Erythroblast (primary cell): ENCODE data around the gene NFAT5.
"Not testable (repeated sequence)": the region's sequence is repeated elsewhere in the genome, so short reads cannot be mapped to it uniquely, and the experiment has no call there.

Source experiments
- DNase-seq, 2 experiments: peaks; one replicate each; lab custom pipeline; 2025; lab: John Stamatoyannopoulos, UW
- GATA1 ChIP-seq: IDR thresholded peaks from 2 replicates; pipeline ENCODE4 v1.6.1; 2011; ENCODE audit warnings: low read depth, mild to moderate bottlenecking, control low read depth, low read length, moderate library complexity
- POLR2A ChIP-seq: IDR thresholded peaks from 2 replicates; pipeline ENCODE4 v1.6.1; 2011; ENCODE audit warnings: mild to moderate bottlenecking, low read length

NFAT5 gene

GRCh38 chr16:69621225-69621624 is 55.5 kb downstream of the NFAT5 start:
- no peak for TF ChIP-seq POLR2A
- TF ChIP-seq GATA1: no peak
- DNase-seq: no peak

- DNase-seq: no peak
- TF ChIP-seq GATA1: no peak
- TF ChIP-seq POLR2A: no peak
Observed at GRCh38 chr16:69626256-69626655, 60.5 kb downstream of the NFAT5 start.

GRCh38 chr16:69632828-69633227 is 67.1 kb downstream of the NFAT5 start:
- DNase-seq: no peak

GRCh38 chr16:69633375-69633774 is 67.6 kb downstream of the NFAT5 start:
- no peak for DNase-seq
- TF ChIP-seq POLR2A (no peak), GATA1 (no peak)

More at GRCh38 chr16:69632828-69633227, 67.1 kb downstream of the NFAT5 start:
- TF ChIP-seq POLR2A (no peak), GATA1 (no peak)

GRCh38 chr16:69636563-69637146 is 70.9 kb downstream of the NFAT5 start:
- not testable (repeated sequence) for DNase-seq

GRCh38 chr16:69637206-69637865 is 71.6 kb downstream of the NFAT5 start:
- not testable (repeated sequence) for DNase-seq

- DNase-seq: not testable (repeated sequence)
Observed at GRCh38 chr16:69643997-69644396, 78.2 kb downstream of the NFAT5 start.

GRCh38 chr16:69644790-69645189 is 79.0 kb downstream of the NFAT5 start:
- no peak for DNase-seq
- TF ChIP-seq POLR2A: no peak
- TF ChIP-seq GATA1: no peak

- no peak for TF ChIP-seq GATA1
- TF ChIP-seq POLR2A: no peak
- DNase-seq: no peak
Observed at GRCh38 chr16:69647020-69647419, 81.3 kb downstream of the NFAT5 start.

GRCh38 chr16:69651217-69651616 is 85.5 kb downstream of the NFAT5 start:
- TF ChIP-seq GATA1 (no peak), POLR2A (no peak)
- DNase-seq: no peak

GRCh38 chr16:69654280-69654931 is 88.6 kb downstream of the NFAT5 start:
- DNase-seq: no peak
- TF ChIP-seq POLR2A (no peak), GATA1 (no peak)

- no peak for DNase-seq
- TF ChIP-seq POLR2A (no peak), GATA1 (no peak)
Observed at GRCh38 chr16:69660166-69660565, 94.4 kb downstream of the NFAT5 start.

GRCh38 chr16:69662901-69663300 is 97.1 kb downstream of the NFAT5 start:
- no peak for DNase-seq

GRCh38 chr16:69663846-69664245 is 98.1 kb downstream of the NFAT5 start:
- DNase-seq: no peak
- no peak for TF ChIP-seq GATA1
- TF ChIP-seq POLR2A: no peak

More at GRCh38 chr16:69662901-69663300, 97.1 kb downstream of the NFAT5 start:
- no peak for TF ChIP-seq GATA1

- TF ChIP-seq POLR2A (no peak), GATA1 (no peak)
- DNase-seq: no peak
Observed at GRCh38 chr16:69669577-69669976, 103.8 kb downstream of the NFAT5 start.
